ENCODE measurements around the gene CNTN3.

CNTN3 gene

GRCh38 chr3:74613060-74613459, 1.4 kb downstream of the CNTN3 start:
- in situ Hi-C loops (cut with HindIII; ENCODE audit: low sequenced_read_pairs) = no loop called here

DNA sequence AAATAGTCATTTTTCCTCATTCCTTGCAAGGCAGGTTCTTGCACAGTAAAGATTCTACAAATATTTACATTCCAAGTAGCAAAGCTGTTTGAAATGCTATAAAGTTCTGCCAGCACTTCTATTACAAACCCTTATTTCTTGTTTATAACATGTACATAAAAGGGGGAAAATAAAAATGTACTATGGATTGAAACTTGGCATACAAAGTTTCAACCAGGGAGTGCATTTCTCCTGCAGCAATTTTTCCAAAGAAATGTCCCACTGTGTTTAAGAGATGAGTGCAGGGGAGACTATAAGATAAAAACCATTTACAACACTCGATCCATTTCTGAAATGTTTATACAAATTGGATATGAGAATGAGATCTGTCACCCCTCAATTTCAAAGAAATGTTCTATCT, 3.3 kb downstream of the CNTN3 start:
- in situ Hi-C loops (cut with HindIII; ENCODE audit: low sequenced_read_pairs) = no loop called here

DNA sequence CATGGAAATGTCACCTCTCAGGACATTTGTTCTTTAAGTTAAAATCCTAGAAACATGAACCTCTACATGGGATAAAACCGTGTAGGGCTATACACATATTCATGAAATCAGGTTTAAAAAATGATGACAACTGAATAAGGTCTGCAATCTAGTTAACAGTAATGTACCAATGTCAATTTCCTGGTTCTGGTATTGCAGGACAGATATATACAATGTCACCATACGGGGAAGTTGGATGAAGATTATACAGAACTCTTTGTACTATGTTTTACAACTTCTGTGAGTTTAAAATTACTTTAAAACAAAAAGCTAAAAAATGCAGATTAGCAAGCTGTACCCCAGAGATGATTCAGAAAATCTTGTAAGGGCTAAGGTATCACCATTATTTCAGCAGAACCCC, 6.7 kb downstream of the CNTN3 start:
- in situ Hi-C loops (cut with HindIII; ENCODE audit: low sequenced_read_pairs) = no loop called here

GRCh38 chr3:74606996-74607395, 7.5 kb downstream of the CNTN3 start:
- in situ Hi-C loops (cut with HindIII; ENCODE audit: low sequenced_read_pairs) = no loop called here

DNA sequence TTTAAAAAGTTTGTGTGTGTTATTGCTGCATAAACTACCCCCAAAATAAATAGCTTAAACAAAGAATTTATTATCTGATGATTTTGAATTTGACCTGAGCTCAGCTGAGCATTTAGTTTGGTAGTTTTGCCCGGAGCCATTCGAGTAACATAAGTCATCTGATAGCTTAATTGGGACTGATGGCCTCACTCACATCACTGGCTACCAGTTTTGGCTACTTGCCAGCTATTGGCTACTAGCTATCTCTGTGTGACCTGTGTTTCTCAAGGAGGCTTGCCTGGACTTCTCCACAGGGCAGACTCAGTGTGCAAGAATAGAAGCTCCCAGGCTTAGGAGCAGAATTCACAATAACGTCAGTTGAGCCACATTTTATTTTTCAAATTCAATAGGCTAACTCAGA, 9.0 kb downstream of the CNTN3 start:
- in situ Hi-C loops (cut with HindIII; ENCODE audit: low sequenced_read_pairs) = no loop called here

DNA sequence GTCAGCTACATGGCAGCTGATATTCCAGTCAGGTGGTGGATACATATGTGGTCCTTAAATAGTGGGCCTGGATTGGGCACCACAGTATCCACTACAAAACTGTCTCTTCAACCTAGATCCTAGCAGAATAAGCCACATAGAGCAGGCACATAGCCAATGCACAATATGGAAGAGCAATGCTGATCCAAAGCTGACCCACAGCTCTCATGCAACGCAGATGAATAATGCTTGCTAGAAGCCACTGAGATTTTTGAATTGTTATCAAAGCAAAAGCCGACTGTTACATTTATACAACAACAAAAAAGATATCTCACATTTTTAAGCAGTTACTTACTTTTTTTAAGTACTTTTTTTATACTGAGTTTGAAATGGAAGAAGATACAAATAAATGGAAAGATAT, 11.2 kb downstream of the CNTN3 start:
- in situ Hi-C loops (cut with HindIII; ENCODE audit: low sequenced_read_pairs) = no loop called here

DNA sequence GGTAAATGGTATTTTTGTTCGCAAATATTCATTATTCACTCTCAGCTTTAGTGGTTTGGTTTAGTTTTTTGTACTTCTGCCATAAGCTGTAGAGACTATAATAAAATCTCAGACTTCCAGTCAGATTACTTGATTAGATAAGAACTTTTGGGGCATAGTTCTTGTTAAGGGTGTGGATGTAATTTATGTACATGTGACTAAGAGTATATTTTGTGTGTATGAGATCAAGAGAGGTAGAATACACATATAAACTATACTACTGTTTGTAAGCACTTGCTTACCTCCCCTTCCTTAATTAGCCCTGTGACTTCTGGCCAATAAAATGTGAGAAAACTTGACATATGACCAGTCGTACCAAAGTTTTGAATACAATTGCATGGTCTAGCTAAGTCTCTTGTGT, 12.0 kb downstream of the CNTN3 start:
- in situ Hi-C loops (cut with HindIII; ENCODE audit: low sequenced_read_pairs) = no loop called here

DNA sequence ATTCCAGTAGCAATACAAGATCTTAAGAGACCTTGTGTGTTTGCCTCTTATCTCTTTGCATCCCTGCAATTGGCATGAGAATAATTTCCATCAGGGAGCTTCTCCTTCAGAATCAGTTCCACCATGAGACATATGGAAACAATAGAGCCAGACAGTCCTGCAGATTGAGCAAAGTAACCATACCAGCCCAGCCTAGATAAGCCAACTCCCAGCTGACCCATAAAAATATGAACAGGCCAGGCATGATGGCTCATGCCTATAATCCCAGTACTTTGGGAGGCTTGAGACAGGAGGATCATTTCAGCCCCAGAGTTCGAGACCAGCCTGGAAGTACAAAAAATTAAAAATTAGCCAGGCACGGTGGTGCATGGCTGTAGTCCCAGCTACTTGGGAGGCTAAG, 12.7 kb downstream of the CNTN3 start:
- in situ Hi-C loops (cut with HindIII; ENCODE audit: low sequenced_read_pairs) = no loop called here

DNA sequence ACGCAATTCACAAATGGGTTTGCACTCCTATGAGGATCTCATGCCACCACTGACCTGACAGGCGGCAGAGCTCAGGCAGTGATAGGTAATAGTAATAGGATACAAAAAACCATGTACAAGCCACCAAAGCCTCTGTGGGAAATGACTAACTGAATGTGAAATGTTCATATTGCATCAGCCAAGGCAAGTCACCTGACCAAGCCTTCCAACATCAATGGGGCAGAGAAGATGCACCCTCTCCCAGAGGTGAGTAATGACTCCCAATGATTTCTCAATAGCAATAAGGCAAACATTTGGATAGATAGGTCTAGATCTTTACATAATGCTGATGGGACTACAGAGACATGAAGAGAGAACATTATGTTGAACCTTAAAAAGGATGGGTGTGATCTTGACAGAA, 14.9 kb downstream of the CNTN3 start:
- in situ Hi-C loops (cut with HindIII; ENCODE audit: low sequenced_read_pairs) = no loop called here

GRCh38 chr3:74593152-74593551, 21.3 kb downstream of the CNTN3 start:
- in situ Hi-C loops (cut with HindIII; ENCODE audit: low sequenced_read_pairs) = no loop called here

DNA sequence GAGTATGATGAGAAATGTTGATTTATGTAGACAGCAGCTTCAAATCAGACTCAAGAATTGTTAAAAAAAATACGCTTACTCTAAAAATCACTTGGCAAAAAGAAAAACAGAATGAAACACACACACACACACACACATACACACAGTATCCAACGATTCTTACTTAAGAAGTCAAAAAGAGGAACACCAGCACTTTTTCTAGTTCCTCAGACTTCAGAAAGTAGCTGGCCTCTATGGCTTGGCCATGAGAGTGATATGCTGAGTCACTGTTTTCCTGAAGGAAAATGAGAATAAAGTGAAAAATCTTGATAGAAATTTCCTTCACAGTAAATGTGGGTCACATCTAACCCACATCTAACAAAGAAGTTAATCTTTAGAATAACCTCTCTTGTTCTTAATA, 22.1 kb downstream of the CNTN3 start:
- in situ Hi-C loops (cut with HindIII; ENCODE audit: low sequenced_read_pairs) = no loop called here

DNA sequence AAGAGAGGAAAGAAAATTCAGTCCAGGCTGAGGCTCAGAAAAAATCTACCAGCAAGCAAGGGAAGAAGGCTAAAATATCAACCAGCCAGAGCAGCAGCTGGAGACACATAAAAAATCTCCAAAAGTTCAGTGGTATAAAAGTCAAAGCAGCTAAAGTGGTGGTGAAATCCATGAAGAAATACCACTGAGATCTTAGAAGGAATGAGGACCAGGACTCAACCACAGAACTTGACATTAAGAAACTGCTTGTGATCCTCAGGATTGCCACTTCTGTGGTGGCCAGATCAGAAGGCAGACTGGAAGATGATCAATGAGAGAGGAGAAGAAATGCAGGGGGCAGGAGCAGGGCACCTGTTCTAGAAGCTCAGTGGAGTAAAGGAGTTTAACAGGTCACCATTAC, 22.5 kb downstream of the CNTN3 start:
- in situ Hi-C loops (cut with HindIII; ENCODE audit: low sequenced_read_pairs) = no loop called here

DNA sequence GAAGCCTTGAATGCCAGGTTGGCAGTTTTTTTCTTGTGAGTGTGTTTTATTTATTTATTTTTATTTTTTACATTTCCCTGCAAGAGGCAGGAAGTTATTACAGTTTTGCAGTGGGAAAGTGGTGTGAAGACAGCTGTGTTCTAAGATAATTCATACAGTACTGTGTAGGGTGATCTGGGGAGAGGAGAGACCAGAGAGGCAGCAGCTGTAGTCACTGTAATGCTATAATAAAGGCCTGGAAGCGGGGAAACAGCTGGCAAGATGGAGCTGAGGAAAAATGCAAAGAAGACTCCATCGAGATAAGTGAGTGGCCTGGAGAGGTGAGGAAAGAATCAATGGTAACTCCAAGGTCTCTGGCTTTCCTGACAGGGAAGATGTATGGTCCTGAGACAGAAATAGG, 23.1 kb downstream of the CNTN3 start:
- in situ Hi-C loops (cut with HindIII; ENCODE audit: low sequenced_read_pairs) = no loop called here

DNA sequence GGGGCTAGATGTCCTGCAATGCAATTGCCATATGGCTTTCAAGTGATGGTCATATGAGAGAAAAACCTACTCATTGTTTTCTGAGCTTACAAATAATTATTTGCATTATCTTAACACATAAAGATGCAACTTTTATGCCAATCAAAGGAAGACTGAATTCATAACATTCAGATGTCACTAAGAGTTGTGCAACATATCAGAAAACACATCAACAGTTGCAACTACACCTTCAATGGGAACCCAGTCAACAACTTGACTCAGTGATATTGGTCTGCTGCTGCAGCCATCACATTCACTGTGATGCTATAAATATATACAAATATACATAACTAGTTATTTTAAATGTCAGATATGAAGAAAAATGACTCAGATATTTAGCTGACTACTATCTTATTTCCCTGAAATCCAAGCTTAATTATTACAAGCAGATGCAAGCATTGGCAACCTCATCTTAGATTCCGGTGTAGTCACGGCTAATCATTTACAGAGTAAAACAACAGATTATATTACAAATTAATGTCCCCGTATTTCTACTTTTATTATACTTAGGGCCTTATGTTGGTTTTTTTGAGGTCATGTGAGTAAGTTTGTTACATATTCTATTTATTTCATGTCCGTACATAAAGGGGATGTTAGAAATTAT, 23.7 kb downstream of the CNTN3 start:
- in situ Hi-C loops (cut with HindIII; ENCODE audit: low sequenced_read_pairs) = no loop called here

DNA sequence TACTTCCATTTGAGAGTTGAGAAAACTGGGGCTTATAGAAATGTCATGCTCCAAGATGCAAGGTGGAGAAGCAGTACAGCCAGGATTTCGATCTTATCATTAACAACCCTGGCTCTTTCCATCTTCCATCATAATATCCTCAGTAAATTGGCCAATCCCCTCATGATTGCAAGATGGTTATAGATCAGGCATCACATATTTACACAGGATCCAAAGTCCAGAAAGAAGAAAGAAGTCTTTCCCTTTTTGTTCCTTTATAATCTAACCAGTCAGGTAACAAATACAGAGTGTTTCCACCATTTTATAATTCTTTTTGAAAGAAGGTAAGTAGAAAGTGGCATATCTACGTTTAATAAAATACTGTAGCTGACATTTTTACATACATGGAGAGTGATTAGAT, 29.7 kb downstream of the CNTN3 start:
- in situ Hi-C loops (cut with HindIII; ENCODE audit: low sequenced_read_pairs) = no loop called here

GRCh38 chr3:74582982-74583381, 31.5 kb downstream of the CNTN3 start:
- in situ Hi-C loops (cut with HindIII; ENCODE audit: low sequenced_read_pairs) = no loop called here

GRCh38 chr3:74575857-74576256, 38.6 kb downstream of the CNTN3 start:
- in situ Hi-C loops (cut with HindIII; ENCODE audit: low sequenced_read_pairs) = no loop called here

DNA sequence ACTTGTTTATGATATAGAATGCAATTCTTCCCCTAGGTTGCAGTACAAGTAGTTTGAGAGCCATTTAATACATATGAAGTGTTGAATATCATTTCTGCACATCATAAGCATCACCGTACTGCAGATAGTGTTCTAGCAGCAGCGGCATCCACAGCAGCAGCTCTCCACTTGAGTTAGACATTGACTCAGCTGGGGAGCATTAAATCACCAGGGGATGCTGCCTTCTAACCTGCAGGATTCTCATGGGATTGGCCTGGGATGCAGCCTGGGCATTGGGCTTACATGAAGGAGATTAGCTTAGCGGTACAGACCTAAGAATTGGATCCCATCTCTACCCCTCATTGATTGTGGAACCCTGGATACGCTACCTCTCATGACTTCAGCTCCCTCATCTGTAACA, 43.3 kb downstream of the CNTN3 start:
- in situ Hi-C loops (cut with HindIII; ENCODE audit: low sequenced_read_pairs) = no loop called here
